HG03521 (cell line): ENCODE measurements around the gene VPREB3.

Experiments used
- ATAC-seq: cut with Tn5 transposase; IDR thresholded peaks from one replicate; pipeline ENCODE4 v1.9.1; 2021; ENCODE audit warnings: mild to moderate bottlenecking, moderate library complexity; ENCODE audit not compliant: unreplicated experiment

Gene VPREB3

DNA sequence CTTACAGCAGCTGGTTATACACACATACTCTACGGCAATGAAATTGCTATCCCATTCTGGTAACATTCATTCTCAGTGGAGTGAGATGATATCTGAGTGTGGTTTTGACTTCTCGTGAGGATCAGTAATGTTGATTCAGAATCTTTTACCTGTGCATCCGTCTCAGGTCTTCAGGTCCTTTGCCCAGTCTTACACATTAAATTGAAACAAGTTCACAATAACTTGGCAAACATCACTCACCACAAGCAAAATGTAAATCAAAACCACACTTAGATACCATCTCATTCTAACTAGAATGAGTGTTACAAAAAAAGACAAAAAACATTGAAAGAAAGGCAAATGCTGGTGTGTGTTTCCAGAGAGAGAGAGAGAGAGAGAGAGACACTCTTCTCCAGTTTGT, 49.4 kb downstream of the VPREB3 start:
- ATAC-seq = no peak

DNA sequence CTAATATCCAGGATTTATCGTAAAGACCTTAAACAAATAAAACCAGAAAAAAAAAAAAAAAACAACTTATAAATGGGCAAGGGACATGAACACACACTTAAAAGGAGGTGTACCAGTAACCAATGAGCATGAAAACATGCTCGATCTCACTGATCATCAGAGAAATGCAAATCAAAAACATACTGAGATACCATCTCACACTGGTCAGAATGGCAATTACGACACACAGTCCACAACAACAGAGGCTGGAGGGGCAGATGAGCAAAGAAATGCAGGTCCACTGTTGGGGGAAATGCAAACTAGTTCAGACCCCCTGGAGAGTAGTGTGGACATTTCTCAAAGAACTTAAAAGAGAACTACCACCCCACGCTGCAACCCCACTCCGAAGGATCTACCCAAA, 50.2 kb downstream of the VPREB3 start:
- no peak for ATAC-seq
